Esophagus squamous epithelium (tissue), 4 donors: ENCODE data around the gene ANXA2.

Experiments used
- POLR2A ChIP-seq, 4 donors: fragments of 450-650 bp; IDR thresholded peaks; one replicate each; pipeline ENCODE4 v1.6.1; 2017; ENCODE audit warnings: antibody characterized with exemption in 4 of 4, mild to moderate bottlenecking in 4 of 4, moderate library complexity in 3 of 4
- TF ChIP-seq, protein P1 (sequence below), 6 experiments: fragments of 450-650 bp in 4 of 6; fragments of 200-600 bp in 2 of 6; sonication (generic) in 2 of 6; IDR thresholded peaks; one replicate each; pipeline ENCODE4 v1.5.1; 2016 to 2019; ENCODE audit warnings: antibody characterized with exemption in 6 of 6, mild to moderate bottlenecking in 4 of 6, moderate library complexity in 4 of 6

DNA sequence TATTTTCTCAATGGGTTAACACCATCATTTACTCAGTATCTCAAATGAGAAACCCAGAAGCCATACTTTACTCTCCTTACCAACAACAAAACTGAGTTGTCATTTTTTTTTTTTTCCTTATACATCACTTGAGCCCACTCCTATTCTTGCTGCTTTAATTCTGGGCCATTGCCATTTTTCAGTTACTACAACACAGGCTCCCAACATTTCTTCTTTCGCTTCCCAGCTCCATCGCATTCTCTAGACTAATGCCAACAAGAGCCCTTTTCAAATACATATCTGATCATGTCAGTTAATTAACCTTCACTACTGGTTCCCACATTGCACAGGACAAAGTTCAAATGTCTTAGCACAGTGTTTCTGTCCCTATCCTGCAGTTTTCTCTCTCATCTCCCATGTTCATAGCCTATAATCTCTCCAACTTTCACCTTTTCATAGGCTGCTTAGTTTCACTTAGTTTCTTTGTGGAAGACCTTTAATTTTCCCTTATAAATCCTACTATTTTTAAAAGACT, 22.5 kb upstream of the ANXA2 start:
- TF ChIP-seq, protein P1, sequence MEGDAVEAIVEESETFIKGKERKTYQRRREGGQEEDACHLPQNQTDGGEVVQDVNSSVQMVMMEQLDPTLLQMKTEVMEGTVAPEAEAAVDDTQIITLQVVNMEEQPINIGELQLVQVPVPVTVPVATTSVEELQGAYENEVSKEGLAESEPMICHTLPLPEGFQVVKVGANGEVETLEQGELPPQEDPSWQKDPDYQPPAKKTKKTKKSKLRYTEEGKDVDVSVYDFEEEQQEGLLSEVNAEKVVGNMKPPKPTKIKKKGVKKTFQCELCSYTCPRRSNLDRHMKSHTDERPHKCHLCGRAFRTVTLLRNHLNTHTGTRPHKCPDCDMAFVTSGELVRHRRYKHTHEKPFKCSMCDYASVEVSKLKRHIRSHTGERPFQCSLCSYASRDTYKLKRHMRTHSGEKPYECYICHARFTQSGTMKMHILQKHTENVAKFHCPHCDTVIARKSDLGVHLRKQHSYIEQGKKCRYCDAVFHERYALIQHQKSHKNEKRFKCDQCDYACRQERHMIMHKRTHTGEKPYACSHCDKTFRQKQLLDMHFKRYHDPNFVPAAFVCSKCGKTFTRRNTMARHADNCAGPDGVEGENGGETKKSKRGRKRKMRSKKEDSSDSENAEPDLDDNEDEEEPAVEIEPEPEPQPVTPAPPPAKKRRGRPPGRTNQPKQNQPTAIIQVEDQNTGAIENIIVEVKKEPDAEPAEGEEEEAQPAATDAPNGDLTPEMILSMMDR (IDR thresholded peaks at IDR 0.05), result no peak
- TF ChIP-seq POLR2A (IDR thresholded peaks at IDR 0.05), result no peak
